ENCODE results near the gene AHSA1.

GRCh38 chr14:77502109-77502782, 44.4 kb downstream of the AHSA1 start:
- TF ChIP-seq, protein P1, sequence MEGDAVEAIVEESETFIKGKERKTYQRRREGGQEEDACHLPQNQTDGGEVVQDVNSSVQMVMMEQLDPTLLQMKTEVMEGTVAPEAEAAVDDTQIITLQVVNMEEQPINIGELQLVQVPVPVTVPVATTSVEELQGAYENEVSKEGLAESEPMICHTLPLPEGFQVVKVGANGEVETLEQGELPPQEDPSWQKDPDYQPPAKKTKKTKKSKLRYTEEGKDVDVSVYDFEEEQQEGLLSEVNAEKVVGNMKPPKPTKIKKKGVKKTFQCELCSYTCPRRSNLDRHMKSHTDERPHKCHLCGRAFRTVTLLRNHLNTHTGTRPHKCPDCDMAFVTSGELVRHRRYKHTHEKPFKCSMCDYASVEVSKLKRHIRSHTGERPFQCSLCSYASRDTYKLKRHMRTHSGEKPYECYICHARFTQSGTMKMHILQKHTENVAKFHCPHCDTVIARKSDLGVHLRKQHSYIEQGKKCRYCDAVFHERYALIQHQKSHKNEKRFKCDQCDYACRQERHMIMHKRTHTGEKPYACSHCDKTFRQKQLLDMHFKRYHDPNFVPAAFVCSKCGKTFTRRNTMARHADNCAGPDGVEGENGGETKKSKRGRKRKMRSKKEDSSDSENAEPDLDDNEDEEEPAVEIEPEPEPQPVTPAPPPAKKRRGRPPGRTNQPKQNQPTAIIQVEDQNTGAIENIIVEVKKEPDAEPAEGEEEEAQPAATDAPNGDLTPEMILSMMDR (conservative IDR thresholded peaks at IDR 0.05; ENCODE audit: low read depth in 2 of 2) = no peak
- TF ChIP-seq, protein P2, sequence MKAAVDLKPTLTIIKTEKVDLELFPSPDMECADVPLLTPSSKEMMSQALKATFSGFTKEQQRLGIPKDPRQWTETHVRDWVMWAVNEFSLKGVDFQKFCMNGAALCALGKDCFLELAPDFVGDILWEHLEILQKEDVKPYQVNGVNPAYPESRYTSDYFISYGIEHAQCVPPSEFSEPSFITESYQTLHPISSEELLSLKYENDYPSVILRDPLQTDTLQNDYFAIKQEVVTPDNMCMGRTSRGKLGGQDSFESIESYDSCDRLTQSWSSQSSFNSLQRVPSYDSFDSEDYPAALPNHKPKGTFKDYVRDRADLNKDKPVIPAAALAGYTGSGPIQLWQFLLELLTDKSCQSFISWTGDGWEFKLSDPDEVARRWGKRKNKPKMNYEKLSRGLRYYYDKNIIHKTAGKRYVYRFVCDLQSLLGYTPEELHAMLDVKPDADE (IDR thresholded peaks at IDR 0.05) = no peak
- TF ChIP-seq ZNF462 (CRISPR knock-in tag; IDR thresholded peaks at IDR 0.05) = no peak
- no peak for TF ChIP-seq POLR2AphosphoS5 (IDR thresholded peaks at IDR 0.05; ENCODE audit: low read depth)
